Activated CD8-positive, alpha-beta memory T cell treated with anti-CD3 and anti-CD28 coated beads, Interleukin-2, amount 50 U/mL, for 24 hours (primary cell): Measurements from ENCODE around the gene OLIG3.

ENCODE experiments used
- DNase-seq: peaks from one replicate; pipeline ENCODE4 v3.0.0-alpha.2; 2020; ENCODE audit errors: extremely low read depth

The OLIG3 gene

DNA sequence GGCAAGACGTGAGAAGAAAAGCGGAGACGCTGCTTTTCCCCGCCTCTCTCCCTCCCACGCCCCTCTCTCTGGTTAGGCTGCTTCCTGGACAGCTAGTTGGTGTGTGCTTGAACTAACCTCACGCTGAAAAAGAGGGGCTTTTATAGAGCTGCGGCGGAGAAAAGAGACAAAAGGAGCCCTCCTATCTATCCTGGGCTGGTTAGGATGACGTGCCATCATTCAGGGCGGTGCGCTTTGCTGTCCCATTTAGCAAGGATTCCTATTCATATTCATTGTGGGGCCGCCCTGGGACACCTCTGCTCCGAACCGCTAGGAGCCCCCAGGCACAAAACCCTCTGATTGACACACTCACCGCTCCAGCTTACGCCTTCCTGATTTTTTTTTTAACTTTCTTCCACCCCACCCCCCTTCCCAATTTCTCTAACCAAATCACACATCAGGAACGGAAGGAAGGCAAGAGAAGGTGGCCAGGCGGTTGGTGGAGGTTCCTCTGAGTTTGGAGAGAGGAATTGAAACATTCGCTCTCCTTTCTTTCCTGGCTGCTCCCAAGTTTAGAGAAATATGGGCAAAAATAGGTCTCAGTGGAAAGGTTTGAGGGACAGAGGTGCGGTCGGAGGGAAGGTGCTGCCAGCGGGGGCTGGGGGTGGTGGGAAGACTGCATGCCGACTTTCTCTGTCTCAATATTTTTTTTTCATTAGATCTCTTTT lies at the start of gene OLIG3:
OLIG3 (minus strand) TSS at position 114 of the 707 bp plus-strand sequence. CDS start 224 bp downstream, outside the sequence.
- DNase-seq = no peak

DNA sequence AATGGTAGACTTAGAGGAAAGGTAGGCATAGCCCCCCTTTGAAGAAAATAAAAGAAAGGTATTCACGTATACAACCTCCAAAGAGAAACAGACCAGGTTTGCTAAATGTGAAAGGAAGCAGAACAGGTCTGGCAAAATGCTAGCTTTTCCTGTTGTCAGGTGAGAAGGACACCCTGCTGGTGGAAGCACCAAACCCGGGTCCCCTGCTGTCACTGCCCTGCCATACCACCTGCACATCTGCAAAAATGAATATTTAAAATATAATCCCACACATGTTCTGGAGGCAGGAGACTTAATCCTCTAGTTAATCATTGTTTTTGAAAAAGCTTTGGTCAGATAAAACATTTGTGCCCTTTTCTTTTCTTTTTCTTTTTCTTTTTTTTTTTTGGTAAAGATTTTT lies 48.9 kb upstream of the OLIG3 start:
- DNase-seq = no peak

DNA sequence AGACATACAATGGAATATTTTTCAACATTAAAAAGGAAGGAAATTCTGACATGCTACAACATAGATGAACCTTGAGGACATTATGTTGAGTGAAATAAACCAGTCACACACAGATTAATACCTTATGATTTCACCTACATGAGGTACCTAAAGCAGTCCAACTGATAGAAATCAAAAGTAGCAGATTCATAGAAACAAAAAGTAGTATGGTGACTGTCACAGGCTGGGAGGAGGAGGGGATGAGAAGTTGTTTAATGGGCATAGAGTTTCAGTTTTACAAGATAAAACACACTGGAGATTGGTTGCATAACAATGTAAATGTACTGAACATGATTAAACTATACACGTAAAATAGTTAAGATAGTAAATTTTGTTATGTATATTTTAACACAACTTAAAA lies 48.5 kb upstream of the OLIG3 start:
- DNase-seq = no peak

DNA sequence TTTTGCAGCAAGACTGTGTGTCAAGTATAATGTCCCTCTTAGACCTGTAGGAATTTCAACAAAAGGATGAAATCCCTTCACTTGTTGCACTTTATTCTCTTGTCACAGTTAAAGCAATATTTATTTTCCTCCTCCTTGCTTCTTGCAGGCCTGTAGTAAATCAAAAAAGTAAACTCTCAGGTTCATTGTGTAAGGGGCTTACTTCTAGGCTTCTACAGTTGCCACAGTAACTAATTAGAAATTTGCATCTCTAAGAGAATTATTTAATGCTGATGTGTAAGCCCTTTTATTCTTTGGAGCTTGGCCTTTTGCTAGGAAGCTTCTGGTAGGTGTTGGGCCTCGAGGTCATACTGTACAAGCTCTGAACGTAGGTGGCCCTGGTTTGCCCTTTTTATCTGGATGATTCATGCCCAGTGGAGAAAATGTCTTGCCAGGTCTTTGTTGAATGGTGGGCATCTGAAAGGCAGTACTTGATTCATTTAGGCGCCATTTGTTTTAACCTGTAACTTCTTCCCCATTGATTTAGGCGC lies 47.4 kb upstream of the OLIG3 start:
- no peak for DNase-seq

DNA sequence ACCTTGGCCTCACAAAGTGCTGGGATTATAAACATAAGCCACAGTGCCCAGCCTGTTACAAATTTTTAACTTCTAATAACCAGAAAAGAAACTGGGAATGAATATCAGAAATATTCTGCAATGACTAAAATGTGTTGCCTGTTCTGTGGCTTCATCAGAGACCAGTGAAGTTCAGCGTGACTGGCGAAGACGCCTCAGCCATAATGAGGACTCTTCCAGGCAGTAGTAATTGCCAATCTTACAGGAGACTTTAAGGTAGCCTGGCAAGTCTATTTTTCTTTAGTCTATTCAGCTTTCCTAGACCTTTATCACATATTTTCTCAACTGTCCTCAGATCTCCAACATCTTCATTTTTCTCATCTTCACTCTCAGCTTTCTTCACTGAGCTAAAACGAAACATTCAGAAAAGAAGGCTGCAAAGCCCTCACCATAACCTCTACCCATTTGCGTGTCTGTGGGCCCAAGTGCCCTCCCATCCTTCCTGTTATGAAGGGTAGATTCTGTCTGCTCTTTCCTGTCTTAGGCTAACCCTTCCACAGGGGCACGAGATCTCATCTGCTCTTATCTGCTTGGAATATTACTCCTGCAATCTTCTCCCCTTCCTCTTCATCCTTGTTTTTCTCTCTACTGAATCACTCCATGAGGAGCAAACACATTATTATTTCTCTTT lies 42.0 kb upstream of the OLIG3 start:
- DNase-seq = no peak

DNA sequence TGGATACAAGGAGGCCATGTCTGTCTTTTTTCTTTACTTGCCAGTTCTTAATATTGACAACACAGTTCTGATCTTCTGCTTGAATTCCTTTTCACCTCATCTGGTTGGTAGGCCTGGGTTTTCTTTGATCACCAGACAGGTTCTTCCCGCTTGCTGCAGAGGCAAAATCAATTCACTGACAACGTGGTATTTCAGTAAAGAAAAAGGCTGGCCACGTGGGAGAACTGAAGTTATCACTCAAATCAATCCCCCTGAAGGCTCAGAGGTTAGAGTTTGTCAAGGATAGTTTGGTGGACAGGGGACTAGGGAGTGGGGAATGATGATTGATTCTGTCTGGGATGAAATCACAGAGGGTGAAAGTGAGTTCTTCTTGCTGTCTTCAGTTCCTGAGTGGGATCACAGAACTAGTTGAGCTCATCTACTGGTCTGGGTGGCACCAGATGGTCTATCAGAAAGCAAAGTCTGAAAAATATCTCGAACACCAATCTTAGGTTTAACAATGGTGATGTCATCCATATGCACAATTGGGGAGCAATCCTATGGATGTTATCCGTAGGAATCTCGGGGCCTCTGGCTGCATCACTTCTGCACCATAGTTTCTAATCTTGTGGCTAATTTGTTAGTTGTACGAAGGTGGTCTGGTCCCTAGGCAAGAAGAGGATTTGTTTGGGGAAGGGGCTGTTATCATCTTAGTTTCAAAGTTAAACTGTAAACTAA lies 37.3 kb upstream of the OLIG3 start:
- no peak for DNase-seq

DNA sequence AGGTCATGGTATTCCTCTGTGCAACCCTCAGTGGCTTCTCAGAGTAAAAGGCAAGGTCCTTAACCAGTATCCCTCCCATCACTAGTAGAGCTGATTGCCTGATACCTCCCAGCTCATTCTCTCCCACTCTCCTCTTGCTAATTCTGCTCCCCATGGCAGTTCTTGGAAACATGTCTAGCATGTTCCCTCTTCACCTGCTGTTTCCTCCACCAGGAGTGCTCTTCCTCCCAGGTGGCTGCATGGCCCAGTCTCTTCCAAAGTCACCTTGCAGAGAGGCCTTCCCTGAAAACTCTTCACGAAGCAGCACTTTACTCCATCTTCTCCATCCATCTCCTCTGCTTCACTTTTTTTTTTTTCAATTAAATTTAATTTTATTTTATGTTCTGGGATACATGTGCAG lies 36.2 kb upstream of the OLIG3 start:
- no peak for DNase-seq

DNA sequence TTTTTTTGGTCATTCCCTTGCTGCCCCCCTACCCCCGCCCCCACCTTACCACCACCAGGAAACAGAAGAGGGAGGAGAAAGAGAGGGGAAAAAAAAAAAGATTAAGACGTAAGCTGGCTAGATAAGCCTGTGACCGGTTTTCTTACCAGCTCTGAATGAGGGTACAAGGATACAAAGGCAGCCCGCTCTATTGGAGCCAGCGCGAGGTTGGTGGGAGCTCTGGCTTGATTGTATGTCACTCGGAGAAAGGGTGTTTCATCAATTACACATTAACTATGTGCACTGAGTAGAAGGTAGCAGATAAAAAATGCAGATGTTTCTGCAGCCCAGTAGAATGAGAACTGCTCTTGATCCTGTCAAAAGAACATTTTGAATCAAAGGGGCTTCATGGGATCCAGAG lies 28.6 kb upstream of the OLIG3 start:
- no peak for DNase-seq

DNA sequence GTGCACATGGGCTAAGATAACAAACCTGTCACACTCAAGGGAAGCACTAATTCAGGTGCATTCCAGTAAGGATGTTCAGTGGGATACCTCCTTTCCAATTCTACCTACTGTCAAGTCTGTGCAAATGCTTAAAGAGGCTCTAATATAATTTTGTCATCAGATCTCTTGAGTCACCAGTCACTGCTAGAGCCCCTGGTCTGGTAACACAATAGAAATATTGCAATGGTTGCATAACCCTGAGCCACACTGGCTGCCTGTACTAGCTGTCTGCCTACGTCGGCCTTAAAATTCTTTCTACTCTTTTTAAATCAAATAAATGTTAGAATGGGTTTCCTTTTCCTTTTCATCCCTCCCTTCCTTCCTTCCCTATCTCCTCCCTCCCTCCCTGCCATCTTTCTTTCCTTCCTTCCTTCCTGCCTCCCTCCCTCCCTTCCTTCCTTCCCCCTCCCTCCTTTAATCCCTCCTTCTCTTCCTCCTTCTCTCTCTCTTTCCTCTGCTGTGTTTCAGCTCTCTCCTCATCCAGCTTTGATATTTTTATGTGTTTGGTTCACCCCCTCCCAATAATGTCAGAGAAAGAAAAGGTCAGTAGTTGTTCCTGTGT lies 28.1 kb upstream of the OLIG3 start:
- DNase-seq = no peak

DNA sequence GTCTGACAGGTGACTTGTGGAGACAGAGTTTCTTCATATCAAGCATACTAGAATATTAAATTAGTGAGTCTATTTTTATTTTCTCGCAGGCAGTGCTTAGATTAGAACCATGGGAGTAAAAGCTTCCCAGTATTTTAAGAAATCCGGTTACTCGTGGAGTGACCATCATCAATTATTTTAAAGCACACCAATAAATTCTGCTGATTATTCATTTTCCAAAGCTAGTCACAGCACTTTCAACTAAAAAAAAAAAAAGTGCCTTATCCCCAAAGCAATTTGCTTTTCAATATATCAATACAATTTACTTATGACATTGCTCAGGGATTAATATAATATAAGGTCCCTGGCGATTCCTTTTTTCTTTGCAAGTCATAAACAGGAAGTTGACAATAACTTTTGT lies 26.3 kb upstream of the OLIG3 start:
- DNase-seq = no peak

DNA sequence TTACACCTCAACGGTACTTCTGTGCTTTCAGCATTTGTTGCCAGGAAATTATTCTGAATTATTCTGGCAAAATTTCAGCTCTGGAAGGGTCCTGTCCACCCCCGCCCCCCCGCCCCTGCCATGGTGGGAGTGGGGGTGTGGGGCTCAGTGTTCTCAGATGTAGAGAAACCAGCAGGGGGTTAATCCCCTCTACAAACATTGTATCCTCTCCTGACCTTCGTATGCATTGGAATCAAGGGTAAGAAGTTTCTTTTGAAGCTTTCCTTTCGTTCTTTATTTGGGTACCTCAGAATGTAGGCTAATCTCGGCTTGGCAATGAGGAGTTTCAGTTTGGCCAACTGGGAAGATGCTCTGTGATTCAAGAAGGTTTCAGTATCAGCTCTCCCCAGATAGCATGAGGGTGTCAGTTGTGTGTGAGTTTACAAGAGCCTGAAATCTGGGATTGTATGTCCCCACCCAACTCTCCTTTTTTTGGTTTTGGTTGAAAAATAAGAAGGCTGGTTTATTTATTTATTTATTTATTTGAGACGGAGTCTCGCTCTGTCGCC lies 25.5 kb upstream of the OLIG3 start:
- no peak for DNase-seq

DNA sequence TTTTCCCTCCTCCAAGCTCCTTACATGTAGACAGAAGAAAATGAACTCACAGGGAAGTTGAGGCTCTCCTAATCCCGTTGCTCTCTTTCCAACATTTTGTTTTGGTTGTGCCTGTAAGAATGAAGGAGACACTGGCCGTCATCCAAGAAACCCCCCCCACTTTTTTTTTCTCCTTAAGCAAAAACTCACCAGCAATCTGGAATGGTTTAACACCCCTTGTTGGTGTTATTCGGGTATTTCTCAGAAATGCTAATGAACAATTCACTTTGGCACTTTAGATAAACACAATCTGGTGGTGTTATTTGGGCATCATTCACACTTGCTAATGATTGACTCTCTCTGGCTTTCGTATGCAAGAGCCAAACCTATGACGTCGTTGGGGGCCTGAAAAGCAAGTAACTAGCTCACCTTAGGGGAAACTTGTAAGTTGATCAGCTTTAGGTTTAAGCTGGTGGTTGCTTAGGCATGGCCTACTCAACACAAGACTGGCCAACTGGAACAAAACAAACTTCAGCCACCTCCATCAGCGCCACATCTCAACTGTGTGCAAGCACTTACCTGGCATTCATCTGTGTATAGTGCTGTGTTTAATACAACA lies 24.3 kb upstream of the OLIG3 start:
- no peak for DNase-seq

DNA sequence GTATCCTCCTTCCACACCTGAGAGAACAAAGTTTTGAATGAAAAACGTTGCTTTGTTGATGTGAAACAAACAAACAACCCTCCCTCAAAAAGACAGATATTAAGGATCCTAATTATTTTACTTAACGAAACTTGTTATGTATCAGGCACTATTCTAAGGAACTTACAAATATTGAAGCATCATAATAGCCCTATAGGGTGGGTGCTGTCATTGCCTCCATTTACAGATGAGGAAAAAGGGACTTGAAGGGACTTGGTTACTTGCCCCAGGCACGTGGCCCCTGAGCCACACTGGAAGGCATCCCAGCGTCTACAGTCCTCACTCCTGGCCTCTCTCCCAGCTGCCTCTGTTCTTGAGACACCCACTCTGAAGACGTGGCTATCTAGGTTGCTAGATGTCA lies 20.2 kb upstream of the OLIG3 start:
- no peak for DNase-seq

DNA sequence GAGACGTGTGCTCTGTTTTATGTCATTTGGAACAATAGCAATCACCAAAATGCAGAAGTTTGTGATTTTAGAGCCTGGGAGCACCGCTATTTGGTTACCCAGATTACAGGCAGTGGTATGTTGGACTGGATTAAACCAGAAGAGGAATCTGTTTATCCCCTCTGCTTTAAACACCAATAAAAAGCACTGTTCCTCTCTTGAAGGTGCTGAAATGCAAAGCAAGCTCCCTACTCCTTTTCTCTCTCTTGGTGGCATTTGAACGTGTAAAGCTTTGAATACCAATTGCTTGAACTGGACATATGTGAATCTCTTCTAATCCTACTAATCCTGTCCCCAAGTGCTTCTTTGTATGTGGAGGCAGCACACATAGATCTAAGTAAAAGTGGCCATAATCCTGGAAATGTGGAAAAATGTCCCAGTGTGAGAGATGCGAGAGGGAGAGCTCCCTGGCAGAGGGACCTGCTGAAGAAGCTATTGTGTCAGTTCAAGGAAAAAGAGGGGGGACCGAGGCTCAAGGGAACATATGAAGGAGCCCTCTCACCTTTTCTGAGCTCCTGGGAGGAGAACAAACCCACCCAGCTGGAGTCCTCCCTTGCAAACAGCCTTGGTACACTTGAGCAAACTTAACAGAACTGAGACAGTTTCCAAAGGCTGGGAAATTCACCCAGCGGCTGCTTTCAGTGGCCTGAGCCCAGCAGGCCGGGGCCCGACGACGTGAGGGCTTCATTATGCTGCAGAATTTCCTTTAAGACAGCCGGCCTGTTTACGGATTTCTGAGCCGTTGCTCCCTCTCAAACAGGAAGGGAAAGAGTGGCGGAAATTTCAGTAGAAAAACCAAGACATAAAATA lies 18.8 kb upstream of the OLIG3 start:
- DNase-seq = no peak

DNA sequence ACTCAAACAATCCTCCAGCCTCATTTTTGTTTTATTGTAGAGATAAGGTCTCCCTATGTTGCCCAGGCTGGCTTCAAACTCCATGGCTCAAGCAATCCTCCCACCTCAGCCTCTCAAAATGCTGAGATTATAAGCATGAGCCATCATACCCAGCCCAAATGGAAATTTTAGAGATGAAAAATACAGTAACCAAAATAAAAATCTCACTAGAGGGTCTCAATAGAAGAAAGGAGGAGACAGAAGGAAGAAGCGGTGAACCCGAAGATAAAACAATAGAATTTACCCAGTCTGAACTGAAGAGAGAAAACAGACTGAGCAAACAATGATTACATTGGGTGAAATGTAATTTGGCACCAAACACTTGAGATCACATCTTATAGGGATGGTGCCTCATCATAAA lies 16.7 kb upstream of the OLIG3 start:
- DNase-seq = no peak

DNA sequence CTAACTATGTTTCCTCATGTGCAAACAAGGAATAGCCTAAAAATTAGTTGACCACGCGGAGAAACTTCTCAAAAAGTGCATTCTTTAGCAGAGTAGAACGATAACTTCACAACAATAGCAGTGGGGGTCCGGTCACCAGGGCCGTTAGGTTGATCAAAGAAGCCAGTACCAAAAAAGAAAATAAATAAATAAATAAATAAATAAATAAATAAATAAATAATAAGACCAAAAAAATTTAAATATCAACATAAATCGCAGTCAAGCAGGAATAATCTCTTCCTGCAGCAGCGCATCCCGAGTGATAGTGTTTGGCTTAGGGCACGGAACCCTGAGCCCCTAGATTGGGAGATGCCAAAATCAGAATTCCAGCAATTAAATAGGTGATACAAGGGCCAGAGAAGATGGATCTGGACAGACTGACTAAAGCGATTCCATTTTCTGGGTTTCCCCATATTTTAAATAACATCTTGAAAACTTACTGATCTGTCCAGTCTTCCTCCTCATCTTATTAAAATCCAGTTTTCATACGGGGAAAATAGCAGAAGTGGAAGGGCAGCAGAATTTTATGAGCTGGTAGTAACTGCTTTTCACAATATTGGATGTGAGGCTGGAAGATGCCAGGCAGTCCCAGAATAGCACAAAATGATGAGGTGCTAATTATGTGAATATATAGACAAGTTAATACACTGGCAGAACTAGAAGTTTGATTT lies 4.4 kb upstream of the OLIG3 start:
- DNase-seq = no peak

DNA sequence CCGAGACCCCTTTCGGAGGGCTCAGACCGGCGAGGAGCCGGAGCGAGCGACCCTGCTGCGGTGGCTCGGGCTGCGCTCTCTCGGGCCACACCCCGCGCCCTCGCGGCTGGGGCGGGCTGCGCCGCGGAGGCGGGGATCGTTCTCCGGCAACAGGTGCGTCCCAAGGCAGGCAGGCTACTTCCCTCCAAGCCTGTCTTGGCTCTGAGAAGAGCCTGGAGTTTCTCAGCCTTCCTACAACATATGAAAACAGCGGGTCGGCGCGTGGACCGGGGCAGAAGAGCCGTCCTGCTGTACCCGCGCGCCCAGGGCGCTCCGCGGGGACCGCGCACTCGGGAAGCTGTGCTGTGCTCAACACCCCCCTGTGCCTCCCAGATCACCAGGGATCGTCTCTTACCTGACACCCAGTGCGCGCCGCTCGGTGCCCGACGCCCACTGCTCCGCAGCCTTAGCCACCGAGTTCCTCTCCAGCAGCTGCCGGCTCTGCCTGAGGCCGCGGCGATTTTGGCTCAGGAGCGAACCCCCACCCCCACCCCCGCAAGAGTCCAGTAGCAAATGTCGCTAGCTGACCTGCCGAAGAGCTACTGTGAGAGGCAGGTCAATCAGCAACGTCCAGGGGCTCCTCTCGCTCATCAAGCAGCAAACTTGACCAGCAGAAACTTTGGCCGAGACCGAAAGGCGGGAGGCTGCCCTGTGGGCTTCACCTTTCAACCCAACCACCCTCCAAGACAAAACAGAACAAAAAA lies 3.7 kb upstream of the OLIG3 start:
- no peak for DNase-seq

DNA sequence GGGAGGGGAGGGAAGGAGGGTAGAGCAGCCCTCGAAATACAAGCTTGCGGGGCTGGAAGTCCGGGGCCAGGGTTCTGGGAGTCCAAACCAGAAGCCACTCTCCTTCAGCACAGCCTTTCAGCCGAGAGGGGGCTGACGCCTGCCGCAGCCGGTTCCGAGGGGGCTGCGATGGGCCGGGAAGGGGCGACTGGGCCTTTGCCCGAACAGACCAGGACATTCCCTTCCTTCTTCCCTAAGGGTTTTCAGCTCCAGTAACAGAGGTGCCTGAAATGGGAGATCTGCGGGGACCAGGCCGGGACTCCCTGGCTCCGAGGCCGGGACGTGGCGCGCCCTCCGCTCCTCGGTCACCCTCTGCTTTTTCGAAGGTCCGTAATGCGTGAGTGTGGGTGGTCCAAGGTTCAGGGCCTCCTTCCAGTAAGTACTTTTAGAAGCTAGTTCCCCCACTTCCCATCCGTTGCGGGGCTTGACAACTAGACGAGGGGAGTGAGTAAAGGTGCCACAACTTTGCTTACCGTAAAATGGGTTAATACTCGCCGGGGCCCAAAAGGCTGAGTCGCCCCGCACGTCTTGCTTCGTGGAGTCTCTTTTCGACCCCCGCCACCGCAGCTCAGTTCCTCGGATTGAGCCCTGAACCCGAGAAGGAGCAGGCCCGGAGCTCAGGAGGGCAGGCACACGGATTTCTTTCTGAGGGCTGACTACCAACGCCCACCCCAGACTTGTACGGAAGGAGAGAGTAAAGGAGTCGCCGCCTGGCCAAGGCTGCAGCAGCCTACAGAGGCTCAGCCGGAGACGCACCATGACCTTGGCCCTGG lies 2.9 kb upstream of the OLIG3 start:
- no peak for DNase-seq

DNA sequence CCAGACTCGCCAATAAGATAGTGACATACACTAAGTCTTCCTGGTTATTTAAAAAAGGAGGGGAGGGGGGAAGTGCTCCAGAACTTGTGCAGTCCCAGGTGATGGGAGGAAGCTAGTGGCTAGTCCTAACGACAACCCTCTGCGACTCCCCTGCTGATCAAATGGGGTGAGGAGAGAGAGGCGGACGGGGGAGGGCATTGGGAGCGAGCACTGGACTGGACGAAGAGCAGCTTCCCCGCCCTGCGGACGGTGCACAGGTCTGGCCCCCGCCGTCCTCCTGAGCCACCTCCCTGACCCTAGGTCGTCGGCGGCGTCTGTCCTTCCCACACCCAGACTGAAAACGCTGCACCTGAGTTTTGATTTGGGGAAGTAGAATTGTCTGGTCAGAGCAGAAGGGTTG lies 2.2 kb upstream of the OLIG3 start:
- no peak for DNase-seq
